GM19463 (cell line): Measurements from ENCODE around the gene KRTCAP2.
"Not testable (repeated sequence)": the region's sequence is repeated elsewhere in the genome, so short reads cannot be mapped to it uniquely, and the experiment has no call there.

Experiments used
- ATAC-seq: cut with Tn5 transposase; IDR thresholded peaks from one replicate; pipeline ENCODE4 v1.9.1; 2021; ENCODE audit warnings: mild to moderate bottlenecking, moderate library complexity; ENCODE audit not compliant: unreplicated experiment

KRTCAP2 gene

DNA sequence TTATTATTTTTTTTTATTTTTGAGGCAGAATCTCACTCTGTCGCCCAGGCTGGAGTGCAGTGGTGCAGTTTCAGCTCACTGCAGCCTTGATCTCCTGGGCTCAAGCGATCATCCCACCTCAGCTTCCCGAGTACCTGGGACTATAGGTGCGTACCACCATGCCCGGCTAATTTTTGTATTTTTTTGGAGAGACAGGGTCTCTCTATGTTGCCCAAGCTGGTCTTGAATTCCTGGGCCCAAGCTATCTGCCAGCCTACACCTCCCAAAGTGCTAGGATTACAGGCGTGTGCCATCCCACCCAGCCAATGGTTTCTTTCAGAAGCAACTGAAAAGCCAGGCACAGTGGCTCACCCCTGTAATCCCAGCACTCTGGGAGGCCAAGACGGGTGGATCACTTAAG, 2.3 kb downstream of the KRTCAP2 start:
- no peak for ATAC-seq

- no peak for ATAC-seq
These were observed 2.9 kb downstream of the KRTCAP2 start for GRCh38 chr1:155170101-155170785.

DNA sequence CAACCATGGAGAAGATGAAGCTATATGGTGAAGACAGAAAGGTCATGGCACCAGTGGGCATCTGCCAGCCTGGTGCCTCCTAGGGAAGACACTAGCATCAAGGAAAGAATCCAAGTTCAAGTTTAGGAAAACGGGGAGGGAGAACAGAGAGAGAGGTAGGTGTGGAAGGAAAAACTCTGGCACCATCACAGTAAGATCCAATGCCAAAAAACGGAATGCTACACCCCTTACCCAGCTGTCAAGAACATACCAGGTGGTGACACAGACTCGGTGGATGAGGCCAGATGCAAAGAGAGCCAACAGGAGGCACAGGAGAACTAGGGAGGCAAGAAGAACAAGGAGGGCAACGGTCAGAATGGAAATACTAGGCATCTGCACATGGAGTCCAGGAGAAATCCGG, 3.6 kb downstream of the KRTCAP2 start:
- no peak for ATAC-seq

DNA sequence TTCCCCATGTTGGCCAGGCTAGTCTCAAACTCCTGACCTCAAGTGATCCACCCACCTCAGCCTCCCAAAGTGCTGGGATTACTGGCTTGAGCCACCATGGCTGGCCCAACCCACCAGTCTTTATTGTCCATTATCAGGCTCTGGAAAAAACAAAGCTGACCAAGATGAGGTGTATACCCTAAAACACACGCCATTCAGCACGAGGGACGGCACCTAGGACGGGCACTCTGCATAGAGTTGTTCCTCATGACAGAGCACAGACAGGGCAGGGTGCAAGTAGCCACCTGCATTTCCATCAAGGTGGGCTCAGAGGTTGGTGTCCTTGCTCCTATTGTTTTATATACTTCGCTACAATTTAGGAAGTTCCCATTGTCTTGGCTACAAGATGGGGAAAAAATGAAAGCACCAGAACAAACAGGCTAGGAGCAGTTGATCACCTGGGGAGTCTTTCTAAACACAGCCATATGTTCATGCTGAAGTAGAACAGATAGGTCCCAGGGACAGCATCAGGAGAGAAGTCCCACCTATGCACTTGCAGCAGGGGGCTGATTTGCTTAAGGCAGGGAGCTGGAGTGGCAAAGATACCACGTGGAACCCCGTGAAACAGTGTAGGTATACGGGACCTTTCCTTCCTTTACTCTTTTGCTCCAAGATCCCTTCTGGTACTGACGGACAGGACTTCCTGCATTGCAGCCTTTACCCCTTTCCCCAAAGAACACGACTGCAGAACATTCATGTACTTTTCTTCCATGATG, 4.5 kb downstream of the KRTCAP2 start:
- no peak for ATAC-seq

GRCh38 chr1:155168105-155168445, 5.0 kb downstream of the KRTCAP2 start:
- ATAC-seq, result not testable (repeated sequence)

DNA sequence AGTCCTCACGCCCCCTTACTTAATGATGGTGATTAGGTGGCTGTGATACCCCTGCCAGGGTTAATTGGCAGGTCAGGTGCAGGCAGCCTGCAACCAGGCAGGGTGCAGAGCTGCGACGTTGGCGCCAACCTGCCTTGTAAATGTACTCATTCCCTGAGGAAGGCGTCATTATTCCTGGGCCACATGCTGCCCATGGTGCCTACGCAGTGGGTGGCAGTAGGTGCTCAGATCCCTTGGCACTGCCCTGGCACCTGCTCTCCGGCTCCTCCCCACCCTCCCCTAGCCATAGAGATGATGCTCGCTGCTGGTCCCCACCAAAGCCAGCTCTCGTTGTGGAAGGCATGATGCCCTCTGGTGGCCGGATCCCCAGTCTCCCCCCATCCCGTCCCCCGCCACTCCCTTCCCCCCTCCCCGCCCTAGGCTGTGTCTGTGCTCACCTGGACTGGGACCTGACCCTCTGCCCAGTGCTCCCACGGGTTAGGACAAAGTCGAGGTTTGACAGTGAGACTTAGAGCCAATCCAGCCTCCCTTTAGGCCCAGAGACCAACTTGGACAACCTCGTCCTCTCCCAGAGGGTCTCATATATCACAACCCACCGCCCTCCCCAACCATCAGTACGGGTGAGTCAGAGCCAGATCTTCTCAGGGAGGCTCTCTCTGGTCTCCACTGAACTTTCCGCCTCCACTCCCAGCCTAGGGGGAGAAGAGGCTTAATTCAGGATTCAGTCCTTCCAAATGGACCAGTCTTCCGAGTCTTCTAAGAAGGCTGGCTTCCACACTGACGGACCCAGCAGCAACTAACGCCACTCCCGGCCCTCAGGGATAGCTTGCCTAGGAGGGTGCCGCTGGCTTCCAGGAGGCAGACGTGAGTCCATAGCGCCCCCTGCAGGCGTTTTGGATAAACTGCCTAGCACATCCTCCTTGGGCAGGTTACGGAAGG, 5.7 kb downstream of the KRTCAP2 start:
- ATAC-seq, result peak; percentile 41

DNA sequence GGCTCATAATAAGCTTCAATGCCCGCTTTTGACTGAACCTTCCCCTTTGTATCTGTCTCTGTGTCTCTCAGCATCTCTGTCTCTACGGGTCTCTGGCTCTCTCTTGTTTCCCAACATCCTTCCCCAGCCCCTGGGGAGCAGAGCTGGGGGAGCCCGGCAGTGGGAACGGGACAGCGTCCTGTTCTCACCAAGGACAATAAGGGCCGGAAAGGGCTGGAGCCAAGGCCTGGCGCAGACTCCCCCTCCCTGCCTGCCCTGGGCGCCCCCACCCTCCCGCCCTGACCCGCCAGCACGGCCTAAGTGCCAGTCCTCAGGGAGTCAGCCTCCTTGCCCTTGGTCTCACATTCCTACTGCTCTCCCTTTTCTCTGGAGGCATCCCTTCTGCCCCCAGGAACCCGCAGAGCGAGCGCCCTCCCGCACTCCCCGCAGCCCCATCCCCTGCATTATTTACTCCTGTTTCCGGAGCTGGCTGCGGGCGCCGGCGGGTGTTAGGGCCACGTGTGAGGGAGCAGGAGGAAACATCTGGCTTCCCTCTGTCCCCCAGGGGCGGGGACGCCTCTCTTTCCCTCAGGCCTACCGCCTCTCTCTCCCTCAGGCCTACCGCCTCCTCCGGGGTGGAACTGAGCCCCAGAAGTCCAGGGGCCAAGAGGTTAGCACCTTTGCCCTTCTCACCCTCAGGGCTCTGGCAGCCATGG, 6.5 kb downstream of the KRTCAP2 start:
- no peak for ATAC-seq

DNA sequence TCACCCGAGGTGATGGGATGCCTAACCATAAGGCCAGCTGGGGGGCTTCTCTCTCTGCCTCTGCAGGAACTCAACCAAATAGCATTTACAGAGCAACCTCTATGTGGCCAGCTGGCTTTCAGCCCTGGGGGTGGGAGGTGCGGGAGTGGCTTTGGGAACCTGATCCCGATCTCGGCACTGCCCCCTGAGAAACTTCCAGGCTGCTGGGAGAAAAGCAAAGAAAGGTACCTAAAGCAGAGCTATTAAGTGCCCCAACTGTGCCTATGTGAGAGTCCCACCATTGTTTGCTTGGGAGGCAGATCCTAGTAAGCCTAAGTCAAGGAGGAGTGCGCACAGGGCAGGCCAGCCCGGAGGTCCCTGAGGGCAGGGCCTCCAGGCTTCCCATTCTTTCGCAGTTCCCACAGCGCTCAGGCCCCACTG, 7.0 kb downstream of the KRTCAP2 start:
- ATAC-seq, result no peak

- not testable (repeated sequence) for ATAC-seq
These were observed 8.5 kb downstream of the KRTCAP2 start for GRCh38 chr1:155164625-155165024.

DNA sequence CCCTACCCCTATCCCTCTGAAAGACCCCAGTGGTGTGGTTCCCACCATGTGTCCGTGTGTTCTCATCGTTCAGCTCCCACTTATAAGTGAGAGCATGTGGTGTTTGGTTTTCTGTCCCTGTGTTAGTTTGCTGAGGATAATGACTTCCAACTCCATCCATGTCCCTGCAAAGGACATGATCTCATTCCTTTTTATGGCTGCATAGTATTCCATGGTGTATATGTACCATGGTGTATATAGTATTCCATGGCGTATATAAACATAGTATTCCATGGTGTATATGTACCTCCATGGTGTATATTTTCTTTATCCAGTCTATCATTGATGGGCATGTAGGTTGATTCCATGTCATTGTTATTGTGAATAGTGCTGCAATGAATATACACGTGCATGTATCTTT, 9.3 kb downstream of the KRTCAP2 start:
- ATAC-seq, result not testable (repeated sequence)

DNA sequence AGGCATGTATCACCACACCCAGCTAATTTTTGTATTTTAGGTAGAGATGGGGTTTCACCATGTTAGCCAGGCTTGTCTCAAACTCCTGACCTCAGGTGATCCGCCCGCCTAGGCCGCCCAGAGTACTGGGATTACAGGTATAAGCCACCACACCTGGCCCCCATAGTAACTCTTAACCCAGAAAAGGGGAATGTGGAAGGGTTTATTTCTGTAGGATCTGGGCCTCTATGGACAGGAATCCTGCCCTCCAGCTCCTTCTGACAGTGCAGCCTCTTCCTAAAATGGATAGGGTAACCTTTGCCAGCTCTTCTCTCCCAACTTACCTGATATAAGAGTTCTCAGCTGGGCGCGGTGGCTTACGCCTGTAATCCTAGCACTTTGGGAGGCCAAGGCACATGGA, 10.5 kb downstream of the KRTCAP2 start:
- not testable (repeated sequence) for ATAC-seq

- no peak for ATAC-seq
These were observed 13.0 kb downstream of the KRTCAP2 start for GRCh38 chr1:155160128-155160527.

GRCh38 chr1:155158991-155159390, 14.1 kb downstream of the KRTCAP2 start:
- no peak for ATAC-seq

GRCh38 chr1:155155996-155156643, 17.0 kb downstream of the KRTCAP2 start:
- ATAC-seq, result not testable (repeated sequence)

GRCh38 chr1:155145491-155145890, 27.6 kb downstream of the KRTCAP2 start:
- ATAC-seq, result no peak

- ATAC-seq, result no peak
These were observed 31.4 kb downstream of the KRTCAP2 start for GRCh38 chr1:155141749-155142148.

DNA sequence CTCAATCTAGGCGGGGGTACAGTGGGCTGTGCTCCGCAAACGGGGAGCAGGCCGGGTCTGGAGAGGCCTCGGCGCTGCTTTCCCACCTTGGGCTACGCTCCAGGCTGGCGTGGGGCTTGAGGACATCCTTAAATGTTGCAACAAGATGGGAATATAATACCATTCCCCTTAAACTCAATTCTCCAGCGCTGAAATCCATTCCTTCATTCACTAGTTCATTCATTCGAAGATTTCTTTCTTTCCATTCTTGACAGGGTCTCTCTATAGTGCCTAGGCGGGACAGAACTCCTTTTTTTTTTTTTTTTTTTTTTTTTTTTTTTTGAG, 32.5 kb downstream of the KRTCAP2 start:
- ATAC-seq, result no peak

- peak; percentile 73 for ATAC-seq
These were observed 33.0 kb downstream of the KRTCAP2 start, which contains the start of gene DPM3 for GRCh38 chr1:155139895-155140629. TSS of gene DPM3 (minus strand) at chr1:155140531. CDS start at chr1:155140240, 291 bp downstream.

GRCh38 chr1:155137154-155137949, 35.8 kb downstream of the KRTCAP2 start:
- ATAC-seq, result no peak
